Endodermal cell (in vitro differentiated cells): ENCODE results near the gene ZC3H10. TPM values are rescaled to one million over a fixed set of nuclear protein-coding genes. Genes with fewer than 3 reads are reported as not detected.
"Not testable (repeated sequence)": the region's sequence is repeated elsewhere in the genome, so short reads cannot be mapped to it uniquely, and the experiment has no call there.

Source experiments
- DNase-seq: peaks from one replicate; pipeline ENCODE4 v3.0.0-alpha.2; 2017
- H3K27ac ChIP-seq: 2 replicates; pipeline ENCODE4 v1.5.1; 2013; ENCODE audit warnings: mild to moderate bottlenecking, low read depth, low read length, moderate library complexity
- H3K27me3 ChIP-seq: 2 replicates; pipeline ENCODE4 v1.6.1; 2013; ENCODE audit warnings: mild to moderate bottlenecking, low read length, moderate library complexity; ENCODE audit not compliant: insufficient read depth, control insufficient read depth, poor library complexity, severe bottlenecking
- H3K36me3 ChIP-seq: 2 replicates; pipeline ENCODE4 v1.7.0; 2013; ENCODE audit warnings: mild to moderate bottlenecking, low read length, moderate library complexity; ENCODE audit not compliant: control insufficient read depth, insufficient read depth
- H3K4me1 ChIP-seq: one replicate; pipeline ENCODE4 v1.7.0; 2013; ENCODE audit warnings: low read length; ENCODE audit not compliant: control insufficient read depth, insufficient read depth
- H3K4me3 ChIP-seq: 2 replicates; pipeline ENCODE4 v1.5.1; 2013; ENCODE audit warnings: mild to moderate bottlenecking, low read length, moderate library complexity
- H3K9ac ChIP-seq: 2 replicates; pipeline ENCODE4 v1.6.1; 2013; ENCODE audit warnings: mild to moderate bottlenecking, low read length, moderate library complexity; ENCODE audit not compliant: poor library complexity, severe bottlenecking; ENCODE audit errors: extremely low read depth
- H3K9me3 ChIP-seq: 2 replicates; pipeline ENCODE4 v1.6.1; 2013; ENCODE audit warnings: mild to moderate bottlenecking, low read length, moderate library complexity; ENCODE audit not compliant: control insufficient read depth
- H3K27ac Mint-ChIP-seq: 2 replicates; pipeline ENCODE4 v1.8.0; 2020; ENCODE audit warnings: mixed read lengths
- H3K27me3 Mint-ChIP-seq: 2 replicates; pipeline ENCODE4 v1.8.0; 2021; ENCODE audit warnings: mild to moderate bottlenecking, mixed read lengths; ENCODE audit not compliant: insufficient read depth
- H3K36me3 Mint-ChIP-seq: 2 replicates; pipeline ENCODE4 v1.8.0; 2020; ENCODE audit warnings: low read depth, mixed read lengths
- H3K4me1 Mint-ChIP-seq: 2 replicates; pipeline ENCODE4 v1.8.0; 2020; ENCODE audit warnings: mixed read lengths
- H3K4me3 Mint-ChIP-seq: 2 replicates; pipeline ENCODE4 v1.8.0; 2020; ENCODE audit warnings: mild to moderate bottlenecking, moderate library complexity, mixed read lengths
- H3K9me3 Mint-ChIP-seq: 2 replicates; pipeline ENCODE4 v1.8.0; 2020; ENCODE audit warnings: mild to moderate bottlenecking, mixed read lengths
- WGBS, 2 experiments: methylation state at CpG; one replicate each; pipeline versions ENCODE4 v1.1.5 to v1.1.7; 2013; ENCODE audit warnings: missing lambda C conversion rate in 2 of 2, mixed read lengths in 1 of 2; ENCODE audit not compliant: insufficient coverage in 1 of 2, insufficient read length in 1 of 2; 5-methylcytosine and 5-hydroxymethylcytosine counted together
- total RNA-seq, 2 donors: library from RNA; stranded (reverse); fragmentation: NEBNext Ultra II Directional in 1 of 2; extraction: Animal tissue kit (Norgen Biotek cat#: 25700) in 1 of 2; gene quantifications; 2 replicates in 1 of 2; 3 replicates in 1 of 2; pipeline ENCODE4 v1.2.1, GENCODE V29; 2021
- TF ChIP-seq, protein P1 (sequence below): fragments of 200-600 bp; sonication (generic); conservative IDR thresholded peaks from 2 replicates; pipeline ENCODE4 v1.5.0; 2021; ENCODE audit warnings: antibody characterized with exemption, mild to moderate bottlenecking

Gene ZC3H10
- total RNA-seq, 2 donors from 2014 or later: 7.9 to 9.1 TPM

DNA sequence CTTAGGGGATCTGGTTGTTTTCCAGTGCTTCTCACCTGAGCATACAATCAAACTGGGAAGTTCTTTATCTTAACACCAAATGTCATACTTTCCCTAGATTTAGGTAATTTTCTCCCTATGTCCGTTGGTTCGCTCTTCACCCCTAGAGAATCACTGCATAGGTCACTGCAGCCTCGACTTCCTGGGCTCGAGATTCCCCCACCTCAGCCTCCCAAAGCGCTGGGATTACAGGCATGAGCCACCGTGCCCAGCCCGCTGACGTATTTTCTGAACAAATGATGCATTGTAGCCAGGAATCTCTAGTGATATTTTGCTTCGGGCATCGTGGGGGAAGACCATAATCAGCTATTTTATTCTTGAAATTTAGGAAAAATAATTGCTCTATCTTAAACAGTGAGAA, 2.7 kb upstream of the ZC3H10 start:
- H3K36me3 ChIP-seq: peaks cover 50% of the 10 kb centered on the region
- DNase-seq: peak; percentile 75
- TF ChIP-seq, protein P1, sequence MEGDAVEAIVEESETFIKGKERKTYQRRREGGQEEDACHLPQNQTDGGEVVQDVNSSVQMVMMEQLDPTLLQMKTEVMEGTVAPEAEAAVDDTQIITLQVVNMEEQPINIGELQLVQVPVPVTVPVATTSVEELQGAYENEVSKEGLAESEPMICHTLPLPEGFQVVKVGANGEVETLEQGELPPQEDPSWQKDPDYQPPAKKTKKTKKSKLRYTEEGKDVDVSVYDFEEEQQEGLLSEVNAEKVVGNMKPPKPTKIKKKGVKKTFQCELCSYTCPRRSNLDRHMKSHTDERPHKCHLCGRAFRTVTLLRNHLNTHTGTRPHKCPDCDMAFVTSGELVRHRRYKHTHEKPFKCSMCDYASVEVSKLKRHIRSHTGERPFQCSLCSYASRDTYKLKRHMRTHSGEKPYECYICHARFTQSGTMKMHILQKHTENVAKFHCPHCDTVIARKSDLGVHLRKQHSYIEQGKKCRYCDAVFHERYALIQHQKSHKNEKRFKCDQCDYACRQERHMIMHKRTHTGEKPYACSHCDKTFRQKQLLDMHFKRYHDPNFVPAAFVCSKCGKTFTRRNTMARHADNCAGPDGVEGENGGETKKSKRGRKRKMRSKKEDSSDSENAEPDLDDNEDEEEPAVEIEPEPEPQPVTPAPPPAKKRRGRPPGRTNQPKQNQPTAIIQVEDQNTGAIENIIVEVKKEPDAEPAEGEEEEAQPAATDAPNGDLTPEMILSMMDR: no peak
- Mint-ChIP-seq H3K27me3 (no peaks in the 10 kb centered on the region), H3K27ac (peak overlapping the region; percentile 100), H3K9me3 (no peaks in the 10 kb centered on the region), H3K4me1 (peaks cover 19% of the 10 kb centered on the region), H3K36me3 (peaks cover 53% of the 10 kb centered on the region), H3K4me3 (peak overlapping the region; percentile 96)
- WGBS, 2 experiments: 63 to 89% methylated on average over 10 of the region's 10 CpGs
- H3K9me3 ChIP-seq: no peaks in the 10 kb centered on the region
- H3K4me1 ChIP-seq: peaks cover 5% of the 10 kb centered on the region
- H3K9ac ChIP-seq: peak overlapping the region; percentile 97
- no peaks in the 10 kb centered on the region for H3K27me3 ChIP-seq
- peak overlapping the region; percentile 93 for H3K4me3 ChIP-seq
- H3K27ac ChIP-seq: no peak overlapping the region

DNA sequence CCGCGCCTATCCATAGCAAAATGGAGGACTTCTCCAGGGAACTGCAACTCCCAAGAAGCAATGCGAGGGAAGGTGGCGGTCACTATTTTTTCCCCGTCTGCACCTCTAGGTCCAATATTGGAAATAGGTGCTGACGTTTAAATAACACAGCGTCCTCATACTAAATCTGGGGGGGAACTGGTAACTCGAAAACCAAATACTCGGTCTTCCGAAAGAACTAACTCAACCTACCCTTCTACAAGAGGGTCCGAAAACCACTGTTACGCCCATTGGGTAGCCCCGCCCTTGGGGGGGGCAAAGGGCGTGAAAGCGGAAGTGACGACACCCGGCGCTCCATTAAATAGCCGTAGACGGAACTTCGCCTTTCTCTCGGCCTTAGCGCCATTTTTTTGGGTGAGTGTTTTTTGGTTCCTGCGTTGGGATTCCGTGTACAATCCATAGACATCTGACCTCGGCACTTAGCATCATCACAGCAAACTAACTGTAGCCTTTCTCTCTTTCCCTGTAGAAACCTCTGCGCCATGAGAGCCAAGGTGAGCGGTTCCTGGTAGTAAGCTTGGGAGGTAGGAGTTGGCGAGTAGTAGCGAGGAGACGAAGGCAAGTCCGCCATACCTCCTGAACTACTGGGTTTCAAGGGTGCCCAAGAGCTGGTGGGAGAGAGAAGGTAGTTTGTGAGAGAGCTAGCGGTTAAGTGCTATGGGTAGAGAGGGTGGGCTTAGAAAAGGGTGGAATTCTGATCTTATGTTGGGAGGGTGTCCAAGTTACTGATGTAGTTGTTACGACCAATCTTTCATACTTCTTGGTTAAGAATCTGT, 1.6 kb upstream of the ZC3H10 start, which contains the start of gene RPL41:
Gene RPL41, plus strand, starts transcription at position 367 of the 815 bp plus-strand sequence.
- H3K4me1 Mint-ChIP-seq: peaks cover 19% of the 10 kb centered on the region

DNA sequence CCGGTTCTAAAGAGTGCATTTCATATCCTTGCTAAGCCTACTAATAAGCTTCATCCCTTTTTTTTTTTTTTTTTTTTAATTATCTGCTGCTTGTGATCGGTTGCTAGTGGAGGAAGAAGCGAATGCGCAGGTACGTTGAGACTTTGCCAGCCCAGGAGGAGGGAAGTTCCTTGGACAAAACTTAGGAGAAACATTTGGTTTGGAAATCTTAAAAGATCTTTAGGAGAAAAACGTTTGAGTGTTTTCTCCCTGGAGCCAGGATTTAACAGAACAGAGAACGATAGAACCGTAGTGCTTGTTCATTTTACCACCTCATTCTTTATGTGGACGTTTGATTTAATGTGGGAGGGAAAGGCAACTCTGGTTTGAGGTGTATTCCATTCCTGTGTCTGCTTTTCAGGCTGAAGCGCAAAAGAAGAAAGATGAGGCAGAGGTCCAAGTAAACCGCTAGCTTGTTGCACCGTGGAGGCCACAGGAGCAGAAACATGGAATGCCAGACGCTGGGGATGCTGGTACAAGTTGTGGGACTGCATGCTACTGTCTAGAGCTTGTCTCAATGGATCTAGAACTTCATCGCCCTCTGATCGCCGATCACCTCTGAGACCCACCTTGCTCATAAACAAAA, 872 bp upstream of the ZC3H10 start:
- Mint-ChIP-seq H3K4me1 (peaks cover 19% of the 10 kb centered on the region), H3K4me3 (peak overlapping the region; percentile 96), H3K27ac (peak overlapping the region; percentile 100), H3K36me3 (peaks cover 49% of the 10 kb centered on the region)
- not testable (repeated sequence) for H3K9me3 Mint-ChIP-seq, H3K4me1 ChIP-seq, H3K27me3 ChIP-seq, H3K9me3 ChIP-seq, H3K27me3 Mint-ChIP-seq, DNase-seq
- Histone ChIP-seq H3K27ac (peak overlapping the region; percentile 93), H3K36me3 (peaks cover 41% of the 10 kb centered on the region), H3K4me3 (peak overlapping the region; percentile 93), H3K9ac (peak overlapping the region; percentile 97)
- 0 to 1% methylated on average over 4 to 10 of the region's 16 CpGs for WGBS, 2 experiments

More for the DNA sequence above, 1.6 kb upstream of the ZC3H10 start, which contains the start of gene RPL41:
- WGBS, 2 experiments: 0% methylated on average over 7 to 34 of the region's 34 CpGs
- peak within 1 kb of the TSS; percentile 93 for H3K27ac ChIP-seq
- H3K4me3 Mint-ChIP-seq: peak within 1 kb of the TSS; percentile 96
- H3K27ac Mint-ChIP-seq: peak within 1 kb of the TSS; percentile 100
- peak within 1 kb of the TSS; percentile 97 for H3K9ac ChIP-seq
- H3K27me3 ChIP-seq: no peaks in the 10 kb centered on the region
- H3K9me3 Mint-ChIP-seq: no peaks in the 10 kb centered on the region
- TF ChIP-seq, protein P1: no peak
- peak; percentile 98 for DNase-seq
- peak within 1 kb of the TSS; percentile 93 for H3K4me3 ChIP-seq
- no peaks in the 10 kb centered on the region for H3K27me3 Mint-ChIP-seq
- no peaks in the 10 kb centered on the region for H3K9me3 ChIP-seq
- H3K36me3 ChIP-seq: peaks cover 43% of the 10 kb centered on the region
- peaks cover 5% of the 10 kb centered on the region for H3K4me1 ChIP-seq
- H3K36me3 Mint-ChIP-seq: peaks cover 53% of the 10 kb centered on the region
